Naive thymus-derived CD8-positive, alpha-beta T cell (primary cell): ENCODE measurements around the gene TSPAN2. TPM values are rescaled to one million over a fixed set of nuclear protein-coding genes. Genes with fewer than 3 reads are reported as not detected.
"Not testable (repeated sequence)": the region's sequence is repeated elsewhere in the genome, so short reads cannot be mapped to it uniquely, and the experiment has no call there.

ENCODE experiments used
- ATAC-seq, 2 donors: fragments of 150-1000 bp; cut with Tn5 transposase in 1 of 2; sonication (Bioruptor Pico), chemical (Tn5 transposase) in 1 of 2; 1 replicate in 1 of 2; 2 replicates in 1 of 2; pipeline ENCODE4 v1.10.0; 2021; ENCODE audit warnings: mild to moderate bottlenecking in 2 of 2, moderate library complexity in 2 of 2
- POLR2A ChIA-PET: fragments of 350-600 bp; sonication (Branson Sonifier 250); formaldehyde crosslinking; loops from one replicate; lab custom pipeline; 2021; ENCODE audit warnings: antibody characterized with exemption; lab: Charles Lee
- DNase-seq, 10 donors: peaks; one replicate each; pipeline versions ENCODE4 v3.0.0 to v3.0.0-alpha.2; 2020 to 2022
- H3K27ac Mint-ChIP-seq, 10 donors: one replicate each; pipeline ENCODE4 v1.8.0; 2020 to 2022; ENCODE audit warnings: mild to moderate bottlenecking in 10 of 10, mixed read lengths in 10 of 10, moderate library complexity in 4 of 10, inconsistent platforms in 1 of 10
- H3K27me3 Mint-ChIP-seq, 5 donors: one replicate each; pipeline ENCODE4 v1.8.0; 2021 to 2022; ENCODE audit warnings: mixed read lengths in 5 of 5
- H3K36me3 Mint-ChIP-seq, 3 donors: one replicate each; pipeline ENCODE4 v1.8.0; 2020 to 2022; ENCODE audit warnings: mixed read lengths in 3 of 3, mild to moderate bottlenecking in 2 of 3, inconsistent platforms in 1 of 3
- H3K4me1 Mint-ChIP-seq, 4 donors: one replicate each; pipeline ENCODE4 v1.8.0; 2021 to 2022; ENCODE audit warnings: mixed read lengths in 4 of 4
- H3K4me3 Mint-ChIP-seq, 10 donors: one replicate each; pipeline ENCODE4 v1.8.0; 2020 to 2022; ENCODE audit warnings: mild to moderate bottlenecking in 10 of 10, mixed read lengths in 10 of 10, moderate library complexity in 6 of 10, inconsistent platforms in 1 of 10
- H3K9me3 Mint-ChIP-seq, 9 donors: one replicate each; pipeline ENCODE4 v1.8.0; 2020 to 2022; ENCODE audit warnings: mixed read lengths in 9 of 9, mild to moderate bottlenecking in 3 of 9, inconsistent platforms in 1 of 9, moderate library complexity in 1 of 9
- polyA plus RNA-seq, 3 donors: library from polyadenylated mRNA; unstranded; fragments of 300-500 nt; fragmentation: Illumina TruSeq; gene quantifications; one replicate each; pipeline ENCODE4 v1.2.3, GENCODE V29; 2021
- total RNA-seq, 8 experiments: library from RNA in 2 of 8; stranded (reverse) in 2 of 8; gene quantifications; one replicate each; pipeline ENCODE4 v1.2.3 and lab custom pipeline; 2021 to 2026

Gene TSPAN2
- total and polyA plus RNA-seq, 5 experiments from 2014 or later: 0.68 to 16.3 (median 0.92) TPM

- H3K27ac Mint-ChIP-seq: no peak overlapping the region
- no peaks in the 10 kb centered on the region for H3K36me3 Mint-ChIP-seq
- H3K27me3 Mint-ChIP-seq: no peaks in the 10 kb centered on the region
- POLR2A ChIA-PET: interaction anchor here (1.6 kb wide), 1 partner anchor 42 kb away, joined by 4 read pairs; no protein-coding TSS in a partner anchor
- no peak overlapping the region for H3K4me3 Mint-ChIP-seq
- peaks cover 7 to 22% (median 12%) of the 10 kb centered on the region in 4 donors for H3K4me1 Mint-ChIP-seq
- no peaks in the 10 kb centered on the region for H3K9me3 Mint-ChIP-seq
- no peak for DNase-seq
- no peak for ATAC-seq
These were observed 32.9 kb downstream of the TSPAN2 start for GRCh38 chr1:115056395-115056798.

GRCh38 chr1:115052454-115053083 is 36.7 kb downstream of the TSPAN2 start:
- ATAC-seq (peak; percentile 90 to 93), DNase-seq (peak; percentile 18 to 76 (median 50))
- Mint-ChIP-seq H3K27ac (no peak overlapping the region), H3K36me3 (no peaks in the 10 kb centered on the region), H3K9me3 (no peaks in the 10 kb centered on the region), H3K4me3 (no peak overlapping the region), H3K27me3 (no peaks in the 10 kb centered on the region), H3K4me1 (peaks cover 0 to 7% (median 4%) of the 10 kb centered on the region in 4 donors)
- POLR2A ChIA-PET: no interaction called here

- no peaks in the 10 kb centered on the region for H3K27me3 Mint-ChIP-seq
- no peak for DNase-seq
- H3K4me1 Mint-ChIP-seq: peaks cover 0 to 7% (median 4%) of the 10 kb centered on the region in 4 donors
- H3K4me3 Mint-ChIP-seq: no peak overlapping the region
- H3K27ac Mint-ChIP-seq: no peak overlapping the region
- POLR2A ChIA-PET: no interaction called here
- H3K36me3 Mint-ChIP-seq: no peaks in the 10 kb centered on the region
- H3K9me3 Mint-ChIP-seq: no peaks in the 10 kb centered on the region
- ATAC-seq: peak in 1 of 2 donors; percentile 14
These were observed 37.5 kb downstream of the TSPAN2 start for GRCh38 chr1:115051850-115052249.

- peaks cover 0 to 10% (median 9%) of the 10 kb centered on the region in 3 donors for H3K36me3 Mint-ChIP-seq
- H3K4me1 Mint-ChIP-seq: no peaks in the 10 kb centered on the region
- H3K9me3 Mint-ChIP-seq: peaks cover 0 to 12% (median 4%) of the 10 kb centered on the region in 9 donors
These were observed 42.6 kb downstream of the TSPAN2 start for GRCh38 chr1:115046751-115047150.

GRCh38 chr1:115041654-115042053 is 47.6 kb downstream of the TSPAN2 start:
- H3K36me3 Mint-ChIP-seq: peaks cover 0 to 10% (median 9%) of the 10 kb centered on the region in 3 donors
- H3K9me3 Mint-ChIP-seq: peaks cover 0 to 14% (median 4%) of the 10 kb centered on the region in 9 donors
- no peak overlapping the region for H3K27ac Mint-ChIP-seq
- ATAC-seq (no peak), DNase-seq (no peak)
- POLR2A ChIA-PET: no interaction called here
- H3K27me3 Mint-ChIP-seq: no peaks in the 10 kb centered on the region
- no peak overlapping the region for H3K4me3 Mint-ChIP-seq
- no peaks in the 10 kb centered on the region for H3K4me1 Mint-ChIP-seq

More at GRCh38 chr1:115046751-115047150, 42.6 kb downstream of the TSPAN2 start:
- DNase-seq (no peak), ATAC-seq (no peak)
- no peak overlapping the region for H3K4me3 Mint-ChIP-seq
- POLR2A ChIA-PET: no interaction called here
- H3K27me3 Mint-ChIP-seq: no peaks in the 10 kb centered on the region
- no peak overlapping the region for H3K27ac Mint-ChIP-seq

GRCh38 chr1:115040501-115040900 is 48.8 kb downstream of the TSPAN2 start:
- Mint-ChIP-seq H3K27ac (no peak overlapping the region), H3K9me3 (peaks cover 0 to 14% (median 4%) of the 10 kb centered on the region in 9 donors)
- POLR2A ChIA-PET: no interaction called here

GRCh38 chr1:115036814-115037507 is 52.3 kb downstream of the TSPAN2 start:
- peaks cover 0 to 2% (median 0%) of the 10 kb centered on the region in 3 donors for H3K36me3 Mint-ChIP-seq
- POLR2A ChIA-PET: no interaction called here
- ATAC-seq: no peak
- no peak overlapping the region for H3K4me3 Mint-ChIP-seq
- peaks cover 0 to 4% (median 0%) of the 10 kb centered on the region in 9 donors for H3K9me3 Mint-ChIP-seq
- no peaks in the 10 kb centered on the region for H3K4me1 Mint-ChIP-seq
- no peaks in the 10 kb centered on the region for H3K27me3 Mint-ChIP-seq
- no peak for DNase-seq
- H3K27ac Mint-ChIP-seq: no peak overlapping the region

More at GRCh38 chr1:115040501-115040900, 48.8 kb downstream of the TSPAN2 start:
- DNase-seq (no peak), ATAC-seq (no peak)
- Mint-ChIP-seq H3K4me1 (no peaks in the 10 kb centered on the region), H3K27me3 (no peaks in the 10 kb centered on the region), H3K4me3 (no peak overlapping the region), H3K36me3 (peaks cover 0 to 9% (median 9%) of the 10 kb centered on the region in 3 donors)

GRCh38 chr1:115035652-115036051 is 53.7 kb downstream of the TSPAN2 start:
- H3K4me3 Mint-ChIP-seq: no peak overlapping the region
- ATAC-seq: no peak
- no peak for DNase-seq
- H3K4me1 Mint-ChIP-seq: no peaks in the 10 kb centered on the region
- H3K27ac Mint-ChIP-seq: no peak overlapping the region
- peaks cover 0 to 2% (median 0%) of the 10 kb centered on the region in 9 donors for H3K9me3 Mint-ChIP-seq
- H3K36me3 Mint-ChIP-seq: no peaks in the 10 kb centered on the region
- H3K27me3 Mint-ChIP-seq: no peaks in the 10 kb centered on the region
- POLR2A ChIA-PET: no interaction called here

- Mint-ChIP-seq H3K36me3 (no peaks in the 10 kb centered on the region), H3K4me3 (no peak overlapping the region), H3K27me3 (peaks cover 0 to 2% (median 0%) of the 10 kb centered on the region in 5 donors), H3K27ac (no peak overlapping the region), H3K4me1 (no peaks in the 10 kb centered on the region), H3K9me3 (no peaks in the 10 kb centered on the region)
- no peak for ATAC-seq
- POLR2A ChIA-PET: no interaction called here
- DNase-seq: no peak
These were observed 57.7 kb downstream of the TSPAN2 start for GRCh38 chr1:115031595-115031994.

- Mint-ChIP-seq H3K27me3 (peaks cover 0 to 2% (median 0%) of the 10 kb centered on the region in 5 donors), H3K9me3 (no peaks in the 10 kb centered on the region), H3K36me3 (no peaks in the 10 kb centered on the region), H3K4me1 (no peaks in the 10 kb centered on the region), H3K4me3 (no peak within 1 kb of the TSS), H3K27ac (no peak within 1 kb of the TSS)
- POLR2A ChIA-PET: no interaction called here
- no peak for DNase-seq
- no peak for ATAC-seq
These were observed 59.8 kb downstream of the TSPAN2 start, which contains the start of gene TSHB for GRCh38 chr1:115029526-115029925. Gene TSHB, plus strand, starts transcription at chr1:115029826. Its CDS starts 3,537 bp downstream, at chr1:115033363.

- no peaks in the 10 kb centered on the region for H3K4me1 Mint-ChIP-seq
- H3K36me3 Mint-ChIP-seq: peaks cover 0 to 6% (median 0%) of the 10 kb centered on the region in 3 donors
- DNase-seq: no peak
- H3K4me3 Mint-ChIP-seq: no peak overlapping the region
- POLR2A ChIA-PET: no interaction called here
- no peak overlapping the region for H3K27ac Mint-ChIP-seq
- no peak for ATAC-seq
- peaks cover 0 to 6% (median 2%) of the 10 kb centered on the region in 9 donors for H3K9me3 Mint-ChIP-seq
- H3K27me3 Mint-ChIP-seq: peaks cover 6 to 10% (median 8%) of the 10 kb centered on the region in 5 donors
These were observed 65.7 kb downstream of the TSPAN2 start for GRCh38 chr1:115023593-115023992.

- POLR2A ChIA-PET: no interaction called here
- Mint-ChIP-seq H3K27ac (peak overlapping the region in 1 of 10 donors; percentile 63), H3K9me3 (peaks cover 0 to 10% (median 5%) of the 10 kb centered on the region in 9 donors), H3K4me1 (no peaks in the 10 kb centered on the region), H3K4me3 (no peak overlapping the region), H3K36me3 (peaks cover 0 to 10% (median 0%) of the 10 kb centered on the region in 3 donors), H3K27me3 (peaks cover 8 to 10% (median 8%) of the 10 kb centered on the region in 5 donors)
- no peak for ATAC-seq
- no peak for DNase-seq
These were observed 68.2 kb downstream of the TSPAN2 start for GRCh38 chr1:115021145-115021544.

- H3K4me1 Mint-ChIP-seq, H3K36me3 Mint-ChIP-seq, POLR2A ChIA-PET, H3K27me3 Mint-ChIP-seq, H3K9me3 Mint-ChIP-seq, H3K4me3 Mint-ChIP-seq, ATAC-seq, H3K27ac Mint-ChIP-seq, DNase-seq: not testable (repeated sequence)
These were observed 69.8 kb downstream of the TSPAN2 start for GRCh38 chr1:115019549-115019948.
